ENCODE results near the gene COL4A6. TPM values are rescaled to one million over a fixed set of nuclear protein-coding genes. Genes with fewer than 3 reads are reported as not detected.

Gene COL4A6
- 35.3 and 45.1 TPM in 2 replicates for total RNA-seq

DNA sequence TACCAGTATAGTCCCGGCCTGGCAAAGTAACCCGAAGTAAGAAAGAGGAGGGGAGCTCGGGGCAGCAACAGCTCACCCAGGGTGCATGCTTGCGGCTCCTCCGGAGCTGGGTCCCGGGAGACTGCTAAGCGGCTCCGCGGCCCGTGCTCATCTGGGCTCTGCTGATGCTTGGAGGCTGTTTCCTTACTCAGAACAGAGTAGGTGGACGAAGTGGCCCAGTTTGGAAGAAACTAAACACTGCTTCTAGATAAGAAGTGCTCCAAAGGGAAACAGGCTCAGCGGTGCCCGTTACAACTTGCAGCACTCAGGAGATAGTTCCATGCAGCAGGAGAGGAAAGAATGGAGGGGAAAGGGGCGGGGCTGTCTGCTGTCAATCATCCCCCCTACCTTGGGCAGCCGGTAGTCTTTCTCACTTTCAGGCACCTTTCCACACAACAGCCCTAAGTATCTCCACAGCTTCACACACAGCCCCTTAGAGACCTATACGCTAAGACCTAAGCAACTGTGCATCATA, at the start of gene COL4A6:
Gene COL4A6, minus strand, starts transcription at position 313 of the 514 bp plus-strand sequence. Its CDS starts 226 bp downstream, at position 87.

DNA sequence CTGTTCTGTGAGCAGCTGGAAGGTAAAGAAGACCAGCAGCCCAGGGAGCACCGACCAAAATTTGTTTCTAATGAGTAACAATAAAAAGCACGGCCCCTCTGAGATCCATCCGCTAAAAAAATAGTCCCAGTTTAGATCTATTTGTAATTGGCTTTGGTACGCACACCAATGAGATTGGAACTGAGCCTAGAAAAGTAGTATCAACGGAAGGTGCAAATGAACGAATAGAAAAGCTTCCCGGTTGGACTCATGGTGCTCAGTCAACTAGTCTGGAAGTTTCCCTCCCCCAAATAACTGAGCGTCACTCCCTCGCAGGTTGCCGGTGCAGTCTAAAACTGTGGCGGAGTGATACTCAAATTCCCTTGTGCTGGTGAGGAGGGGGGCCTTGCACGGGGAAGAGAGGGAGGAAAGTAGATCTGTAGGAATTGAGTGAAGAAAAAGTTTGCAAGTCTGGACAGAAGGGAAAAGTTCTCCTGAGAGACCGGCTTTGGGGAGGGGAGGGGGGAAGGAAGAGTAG, 1.3 kb upstream of the COL4A6 start, which contains the start of gene COL4A5:
Gene COL4A5, plus strand, starts transcription at position 413 of the 517 bp plus-strand sequence. CDS start 288 bp downstream, outside the sequence.

Other genes with a start within 250 kb of the COL4A6 start
- 93.7 and 95.7 TPM in 2 replicates for gene COL4A5, start 1.4 kb upstream of the COL4A6 start, total RNA-seq